Trophoblast cell (in vitro differentiated cells and primary cell): ENCODE results near the gene PRKX.

Experiments used
- DNase-seq, 2 donors: peaks; one replicate each; pipeline ENCODE4 v3.0.0-alpha.2; 2016
- H2AFZ ChIP-seq: 2 replicates; pipeline ENCODE4 v1.6.1; 2013; ENCODE audit warnings: low read length, moderate library complexity, mild to moderate bottlenecking; ENCODE audit not compliant: insufficient read depth, poor library complexity
- H2AK5ac ChIP-seq: 2 replicates; pipeline ENCODE4 v1.6.1; 2013; ENCODE audit warnings: mild to moderate bottlenecking, low read length
- H2BK120ac ChIP-seq: 2 replicates; pipeline ENCODE4 v1.6.1; 2013; ENCODE audit warnings: low read length, mild to moderate bottlenecking, moderate library complexity; ENCODE audit not compliant: insufficient read depth, poor library complexity
- H2BK12ac ChIP-seq: 2 replicates; pipeline ENCODE4 v1.6.1; 2013; ENCODE audit warnings: mild to moderate bottlenecking, low read length, moderate library complexity
- H2BK5ac ChIP-seq: 2 replicates; pipeline ENCODE4 v1.6.1; 2013; ENCODE audit warnings: low read length, low read depth, moderate library complexity, mild to moderate bottlenecking; ENCODE audit not compliant: poor library complexity
- H3K14ac ChIP-seq: 2 replicates; pipeline ENCODE4 v1.6.1; 2013; ENCODE audit warnings: mild to moderate bottlenecking, low read length
- H3K18ac ChIP-seq: 2 replicates; pipeline ENCODE4 v1.6.1; 2013; ENCODE audit warnings: mild to moderate bottlenecking, low read length
- H3K23ac ChIP-seq: 2 replicates; pipeline ENCODE4 v1.6.1; 2013; ENCODE audit warnings: low read length
- H3K27ac ChIP-seq: 2 replicates; pipeline ENCODE4 v1.5.1; 2013; ENCODE audit warnings: low read depth, mild to moderate bottlenecking, inconsistent platforms, low read length, moderate library complexity
- H3K27me3 ChIP-seq: 2 replicates; pipeline ENCODE4 v1.6.1; 2013; ENCODE audit warnings: inconsistent platforms, mild to moderate bottlenecking, low read length, moderate library complexity; ENCODE audit not compliant: insufficient read depth
- H3K36me3 ChIP-seq, 2 experiments: 1 replicate in 1 of 2; 2 replicates in 1 of 2; pipeline ENCODE4 v1.6.1; 2013; ENCODE audit warnings: low read length in 2 of 2, mild to moderate bottlenecking in 2 of 2, moderate library complexity in 1 of 2; ENCODE audit not compliant: insufficient read depth in 2 of 2, control insufficient read depth in 1 of 2
- H3K4ac ChIP-seq: 2 replicates; pipeline ENCODE4 v1.6.1; 2013; ENCODE audit warnings: low read depth, mild to moderate bottlenecking, low read length, moderate library complexity
- H3K4me1 ChIP-seq, 2 experiments: 1 replicate in 1 of 2; 2 replicates in 1 of 2; pipeline ENCODE4 v1.6.1; 2013; ENCODE audit warnings: low read length in 2 of 2, mild to moderate bottlenecking in 2 of 2, moderate library complexity in 1 of 2; ENCODE audit not compliant: insufficient read depth in 2 of 2, control insufficient read depth in 1 of 2
- H3K4me2 ChIP-seq: 2 replicates; pipeline ENCODE4 v1.6.1; 2013; ENCODE audit warnings: inconsistent platforms, mild to moderate bottlenecking, low read length, moderate library complexity
- H3K4me3 ChIP-seq: 2 replicates; pipeline ENCODE4 v1.5.1; 2013; ENCODE audit warnings: mild to moderate bottlenecking, low read depth, low read length, inconsistent platforms
- H3K79me1 ChIP-seq: one replicate; pipeline ENCODE4 v1.6.1; 2013; ENCODE audit warnings: low read length
- H3K79me2 ChIP-seq: 2 replicates; pipeline ENCODE4 v1.6.1; 2013; ENCODE audit warnings: low read length, mild to moderate bottlenecking; ENCODE audit not compliant: control insufficient read depth, insufficient read depth, poor library complexity
- H3K9ac ChIP-seq: 2 replicates; pipeline ENCODE4 v1.6.1; 2013; ENCODE audit warnings: mild to moderate bottlenecking, low read length
- H3K9me3 ChIP-seq: 2 replicates; pipeline ENCODE4 v1.6.1; 2013; ENCODE audit warnings: low read depth, mild to moderate bottlenecking, control low read depth, inconsistent platforms, low read length; ENCODE audit not compliant: insufficient read depth
- H4K12ac ChIP-seq: 2 replicates; pipeline ENCODE4 v1.6.1; 2013; ENCODE audit warnings: low read depth, mild to moderate bottlenecking, low read length, moderate library complexity
- H4K8ac ChIP-seq: 2 replicates; pipeline ENCODE4 v1.6.1; 2013; ENCODE audit warnings: low read depth, mild to moderate bottlenecking, low read length, moderate library complexity
- H4K91ac ChIP-seq: one replicate; pipeline ENCODE4 v1.6.1; 2013; ENCODE audit warnings: low read depth, mild to moderate bottlenecking, low read length, moderate library complexity
- WGBS: extraction: QIAGEN DNeasy Blood & Tissue Kit; methylation state at CpG from one replicate; pipeline ENCODE4 v1.1.7; 2013; ENCODE audit warnings: missing lambda C conversion rate; ENCODE audit not compliant: insufficient read length, insufficient coverage; ENCODE audit errors: extremely low coverage; 5-methylcytosine and 5-hydroxymethylcytosine counted together

The PRKX gene

GRCh38 chrX:3636803-3637202, 76.6 kb downstream of the PRKX start:
- H3K27me3 ChIP-seq = no peaks in the 10 kb centered on the region
- no peaks in the 10 kb centered on the region for H3K79me2 ChIP-seq
- H3K4me2 ChIP-seq = no peak overlapping the region
- no peak overlapping the region for H4K12ac ChIP-seq
- H3K18ac ChIP-seq = no peak overlapping the region
- H2AFZ ChIP-seq = no peak overlapping the region
- no peak overlapping the region for H2BK120ac ChIP-seq
- H3K9ac ChIP-seq = no peak overlapping the region
- H3K9me3 ChIP-seq = no peaks in the 10 kb centered on the region
- no peak overlapping the region for H4K8ac ChIP-seq
- H3K4me1 ChIP-seq = no peaks in the 10 kb centered on the region
- H4K91ac ChIP-seq = no peak overlapping the region
- H2AK5ac ChIP-seq = no peak overlapping the region
- H3K14ac ChIP-seq = no peak overlapping the region
- H3K23ac ChIP-seq = no peak overlapping the region
- no peak overlapping the region for H2BK5ac ChIP-seq
- no peak overlapping the region for H3K4ac ChIP-seq
- DNase-seq = no peak
- peaks cover 0 to 7% of the 10 kb centered on the region in 2 experiments for H3K36me3 ChIP-seq
- H3K4me3 ChIP-seq = no peak overlapping the region
- no peaks in the 10 kb centered on the region for H3K79me1 ChIP-seq
- H2BK12ac ChIP-seq = no peak overlapping the region
- no peak overlapping the region for H3K27ac ChIP-seq
- WGBS = no CpG with 5 or more reads among the region's 4 CpGs

- no peak overlapping the region for H3K14ac ChIP-seq
- H4K91ac ChIP-seq = no peak overlapping the region
- no peaks in the 10 kb centered on the region for H3K27me3 ChIP-seq
- no peak overlapping the region for H2BK12ac ChIP-seq
- no peaks in the 10 kb centered on the region for H3K4me1 ChIP-seq
- no peak overlapping the region for H3K27ac ChIP-seq
- no CpG with 5 or more reads among the region's 3 CpGs for WGBS
- H2BK120ac ChIP-seq = no peak overlapping the region
- no peak overlapping the region for H3K9ac ChIP-seq
- no peaks in the 10 kb centered on the region for H3K79me2 ChIP-seq
- H3K36me3 ChIP-seq = peaks cover 0 to 9% of the 10 kb centered on the region in 2 experiments
- no peak overlapping the region for H4K12ac ChIP-seq
- no peak overlapping the region for H3K18ac ChIP-seq
- H3K4ac ChIP-seq = no peak overlapping the region
- no peak overlapping the region for H2AFZ ChIP-seq
- no peak overlapping the region for H3K23ac ChIP-seq
- no peaks in the 10 kb centered on the region for H3K79me1 ChIP-seq
- no peaks in the 10 kb centered on the region for H3K9me3 ChIP-seq
- no peak for DNase-seq
- no peak overlapping the region for H3K4me2 ChIP-seq
- no peak overlapping the region for H3K4me3 ChIP-seq
- no peak overlapping the region for H2AK5ac ChIP-seq
- no peak overlapping the region for H2BK5ac ChIP-seq
- no peak overlapping the region for H4K8ac ChIP-seq
Observed at GRCh38 chrX:3631196-3631595, 82.3 kb downstream of the PRKX start.

GRCh38 chrX:3627594-3627993, 85.9 kb downstream of the PRKX start:
- Histone ChIP-seq H2BK5ac (no peak overlapping the region), H3K79me1 (no peaks in the 10 kb centered on the region), H2AFZ (no peak overlapping the region), H3K4ac (no peak overlapping the region), H3K9ac (no peak overlapping the region), H3K18ac (no peak overlapping the region), H3K4me3 (no peak overlapping the region), H4K91ac (no peak overlapping the region), H2AK5ac (no peak overlapping the region), H3K4me1 (no peaks in the 10 kb centered on the region), H3K27ac (no peak overlapping the region), H3K14ac (no peak overlapping the region), H3K79me2 (no peaks in the 10 kb centered on the region), H3K27me3 (no peaks in the 10 kb centered on the region), H3K36me3 (peaks cover 0 to 10% of the 10 kb centered on the region in 2 experiments), H3K23ac (no peak overlapping the region), H4K12ac (no peak overlapping the region), H2BK12ac (no peak overlapping the region), H3K4me2 (no peak overlapping the region), H4K8ac (no peak overlapping the region), H2BK120ac (no peak overlapping the region), H3K9me3 (no peaks in the 10 kb centered on the region)
- no peak for DNase-seq
- WGBS = no CpG with 5 or more reads among the region's 7 CpGs

- Histone ChIP-seq H3K23ac (no peak overlapping the region), H3K36me3 (peaks cover 7 to 9% of the 10 kb centered on the region in 2 experiments), H2BK120ac (no peak overlapping the region), H3K79me2 (no peaks in the 10 kb centered on the region), H3K79me1 (no peaks in the 10 kb centered on the region), H2BK12ac (no peak overlapping the region), H3K27ac (no peak overlapping the region), H3K18ac (no peak overlapping the region), H2AK5ac (no peak overlapping the region), H4K8ac (no peak overlapping the region), H3K4me3 (no peak overlapping the region), H3K9me3 (peaks cover 2% of the 10 kb centered on the region), H3K4me2 (no peak overlapping the region), H3K14ac (no peak overlapping the region), H2AFZ (no peak overlapping the region), H2BK5ac (no peak overlapping the region), H4K12ac (no peak overlapping the region), H3K9ac (no peak overlapping the region), H3K27me3 (no peaks in the 10 kb centered on the region), H3K4me1 (no peaks in the 10 kb centered on the region), H3K4ac (no peak overlapping the region), H4K91ac (no peak overlapping the region)
- no peak for DNase-seq
- no CpG with 5 or more reads among the region's 6 CpGs for WGBS
Observed at GRCh38 chrX:3621414-3621813, 92.0 kb downstream of the PRKX start.
